Fibroblast of skin of abdomen (primary cell): ENCODE measurements around the gene ZDHHC14.

Experiments
- DNase-seq: peaks from one replicate; pipeline ENCODE4 v3.0.0-alpha.2; 2013

ZDHHC14 gene

DNA sequence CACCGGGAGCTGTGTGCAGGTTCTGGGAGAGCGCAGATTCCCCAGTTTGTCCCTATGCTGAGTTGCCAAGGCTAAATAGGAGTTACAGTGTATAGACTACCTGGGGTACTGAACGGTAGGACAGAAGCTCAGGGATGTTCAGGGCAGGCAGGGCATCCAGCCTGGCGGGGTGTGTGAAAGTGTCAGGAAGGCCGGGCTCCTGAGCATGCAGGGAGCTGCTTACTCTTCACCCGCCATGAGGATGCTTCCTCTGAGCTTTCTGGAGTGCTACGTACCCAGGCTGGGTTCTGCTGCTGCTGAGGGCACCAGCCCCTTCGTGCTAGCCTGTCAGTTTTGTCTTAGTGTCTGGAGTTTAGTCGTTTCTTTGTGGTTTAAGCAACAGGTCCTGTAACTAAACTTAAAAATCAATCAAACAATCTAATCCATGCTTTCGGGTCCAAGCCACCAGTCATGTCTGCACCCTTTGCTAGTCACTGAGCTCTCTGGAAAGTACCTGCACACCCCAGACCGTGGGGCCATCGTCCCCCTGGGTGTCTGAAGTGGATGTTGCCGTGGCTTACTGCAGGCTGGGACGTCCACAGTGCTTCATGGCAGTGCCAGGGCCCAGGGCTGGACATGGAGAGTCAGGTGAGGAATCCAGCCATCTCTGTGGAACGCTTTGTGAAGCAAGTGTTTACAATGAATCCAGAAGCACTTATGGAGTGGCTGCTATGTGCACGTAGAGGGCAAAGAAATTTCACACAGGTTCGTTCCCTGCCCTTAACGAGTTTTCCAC is 221.7 kb downstream of the ZDHHC14 start:
- DNase-seq: no peak

DNA sequence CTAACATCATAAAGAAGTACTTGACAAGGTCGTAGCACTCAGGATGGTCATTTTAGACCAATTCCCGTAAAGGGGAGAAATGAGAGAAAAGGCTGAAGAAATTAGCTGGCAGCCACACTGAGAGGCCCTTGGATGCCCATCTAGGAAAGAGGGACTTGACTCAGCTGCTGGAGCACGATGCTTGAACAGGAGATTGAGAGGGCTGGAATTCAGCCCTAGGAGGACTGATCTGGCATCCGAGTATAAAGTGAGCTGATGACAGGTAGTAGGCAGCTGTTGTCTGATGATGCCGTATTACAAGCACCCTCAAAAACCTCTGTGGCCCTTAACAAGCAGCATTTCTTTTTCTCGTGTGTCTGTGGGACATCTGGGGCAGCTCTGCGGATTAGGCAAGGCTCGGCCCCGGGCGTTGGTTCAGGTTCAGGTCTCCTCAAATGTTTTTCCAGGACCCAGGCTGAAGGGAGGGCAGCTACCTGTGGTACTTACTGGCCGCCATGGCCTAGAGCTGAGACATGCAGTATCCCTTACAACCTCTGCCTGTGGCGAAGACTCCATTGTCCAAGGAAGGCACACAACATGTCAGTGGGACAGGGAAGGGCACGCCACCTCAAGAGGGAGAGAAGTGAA is 222.4 kb downstream of the ZDHHC14 start:
- DNase-seq: no peak

DNA sequence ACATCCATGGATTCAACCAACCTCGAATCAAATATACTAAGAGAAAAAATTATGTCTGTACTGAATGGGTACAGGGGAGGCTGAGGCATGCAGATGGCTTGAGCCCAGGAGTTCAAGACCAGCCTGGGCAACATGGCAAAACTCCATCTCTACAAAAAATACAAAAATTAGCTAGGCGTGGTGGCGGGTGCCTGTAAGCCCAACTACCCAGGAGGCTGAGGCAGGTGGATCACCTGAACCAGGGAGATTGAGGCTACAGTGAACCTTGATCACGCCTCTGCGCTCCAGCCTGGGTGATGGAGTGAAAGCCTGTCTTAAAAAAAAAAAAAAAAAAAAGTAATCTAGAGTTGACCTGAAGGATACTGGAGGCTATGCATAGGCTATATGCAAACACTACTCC is 223.0 kb downstream of the ZDHHC14 start:
- DNase-seq: no peak

DNA sequence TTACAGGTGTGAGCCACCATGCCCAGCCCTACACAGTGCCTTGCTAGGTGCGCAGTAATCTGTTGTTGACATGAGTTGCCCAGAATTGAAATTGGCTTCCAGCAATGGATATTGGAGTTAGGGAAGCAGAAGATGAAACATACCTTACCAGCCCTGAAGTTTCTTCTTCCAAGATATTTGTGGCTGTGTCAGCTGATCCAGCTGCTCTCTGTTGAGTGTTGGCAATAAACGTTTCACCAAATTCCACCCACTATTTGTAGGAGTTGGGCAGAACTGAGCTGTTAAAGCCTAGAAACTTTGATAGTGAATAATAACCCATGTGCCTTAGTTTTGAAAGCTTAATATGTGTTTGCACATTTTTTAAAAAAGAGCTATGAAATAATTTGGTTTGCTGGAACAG is 223.8 kb downstream of the ZDHHC14 start:
- DNase-seq: no peak

DNA sequence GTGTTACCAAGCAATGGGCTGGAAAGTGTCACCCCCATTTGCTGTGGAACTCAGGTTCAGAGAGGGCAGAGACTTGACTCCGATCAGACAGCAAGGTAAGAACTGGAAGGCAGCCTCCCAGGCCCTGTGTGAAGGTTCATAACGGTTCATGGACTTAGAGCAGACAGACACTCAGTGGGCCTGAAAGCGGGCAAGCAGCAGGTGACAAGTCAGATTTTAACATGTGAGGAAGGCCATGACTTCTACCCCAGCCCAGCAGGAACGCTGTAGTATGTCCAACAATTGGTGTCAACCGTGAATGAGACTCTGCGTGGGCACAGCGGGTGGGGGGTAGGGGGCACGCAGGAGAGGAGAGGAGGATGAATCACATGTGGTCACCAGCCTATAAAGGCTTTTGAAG is 224.5 kb downstream of the ZDHHC14 start:
- no peak for DNase-seq

DNA sequence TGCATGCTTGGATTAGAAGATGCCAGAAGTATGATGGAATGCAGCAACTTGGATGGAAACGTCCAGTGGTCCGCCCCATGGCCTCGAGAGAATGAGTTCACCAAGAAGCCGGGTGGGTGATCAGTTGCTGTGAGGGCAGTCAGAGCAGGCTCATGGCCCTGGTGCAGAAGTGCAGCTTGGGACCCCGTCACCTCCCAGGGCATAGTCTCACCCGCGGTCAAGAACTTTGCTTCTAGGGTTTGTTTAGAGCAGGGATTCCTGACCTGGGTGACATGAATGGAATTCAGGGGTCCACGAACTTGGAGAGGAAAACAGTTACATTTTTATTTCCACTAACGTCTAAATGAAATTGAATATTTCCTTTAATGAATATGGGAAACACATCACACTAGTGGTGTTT is 225.5 kb downstream of the ZDHHC14 start:
- DNase-seq: no peak

DNA sequence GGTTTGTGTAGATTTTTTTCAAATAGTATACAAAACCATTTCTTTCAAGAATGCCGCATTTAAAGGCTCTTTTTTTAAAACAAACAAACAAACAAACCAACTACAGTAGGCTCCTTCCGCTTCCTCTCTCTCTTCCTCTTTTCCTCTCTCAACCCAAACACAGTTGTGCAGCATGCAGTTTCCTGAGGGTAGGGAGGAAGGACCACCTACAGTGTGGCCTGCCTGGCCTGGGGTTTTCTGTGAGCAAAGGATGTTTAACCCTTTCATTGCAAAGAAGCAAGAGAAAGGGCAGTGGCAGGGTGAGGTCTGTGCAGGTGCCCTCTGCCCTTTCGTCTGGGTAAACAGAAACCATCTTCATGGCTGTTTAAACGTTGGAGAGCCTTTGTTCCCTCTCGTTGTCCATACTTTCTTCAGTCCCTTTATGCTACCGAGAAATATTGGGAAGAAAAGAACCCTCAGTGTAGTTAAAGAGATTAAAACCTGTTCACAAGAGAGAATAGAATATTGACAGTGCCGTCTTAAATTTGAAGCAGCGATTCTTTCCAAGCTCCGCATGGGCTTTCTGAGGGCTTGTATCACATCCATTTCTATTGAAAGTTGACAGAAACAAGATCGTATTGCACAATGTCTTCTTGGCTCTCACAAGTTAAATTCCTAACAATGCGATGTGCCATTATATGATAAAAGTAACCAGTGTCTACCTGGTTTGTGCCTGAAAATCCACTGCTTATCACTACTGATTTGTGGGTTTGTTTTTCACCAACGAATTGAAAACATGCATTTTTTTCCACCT is 226.5 kb downstream of the ZDHHC14 start:
- no peak for DNase-seq

DNA sequence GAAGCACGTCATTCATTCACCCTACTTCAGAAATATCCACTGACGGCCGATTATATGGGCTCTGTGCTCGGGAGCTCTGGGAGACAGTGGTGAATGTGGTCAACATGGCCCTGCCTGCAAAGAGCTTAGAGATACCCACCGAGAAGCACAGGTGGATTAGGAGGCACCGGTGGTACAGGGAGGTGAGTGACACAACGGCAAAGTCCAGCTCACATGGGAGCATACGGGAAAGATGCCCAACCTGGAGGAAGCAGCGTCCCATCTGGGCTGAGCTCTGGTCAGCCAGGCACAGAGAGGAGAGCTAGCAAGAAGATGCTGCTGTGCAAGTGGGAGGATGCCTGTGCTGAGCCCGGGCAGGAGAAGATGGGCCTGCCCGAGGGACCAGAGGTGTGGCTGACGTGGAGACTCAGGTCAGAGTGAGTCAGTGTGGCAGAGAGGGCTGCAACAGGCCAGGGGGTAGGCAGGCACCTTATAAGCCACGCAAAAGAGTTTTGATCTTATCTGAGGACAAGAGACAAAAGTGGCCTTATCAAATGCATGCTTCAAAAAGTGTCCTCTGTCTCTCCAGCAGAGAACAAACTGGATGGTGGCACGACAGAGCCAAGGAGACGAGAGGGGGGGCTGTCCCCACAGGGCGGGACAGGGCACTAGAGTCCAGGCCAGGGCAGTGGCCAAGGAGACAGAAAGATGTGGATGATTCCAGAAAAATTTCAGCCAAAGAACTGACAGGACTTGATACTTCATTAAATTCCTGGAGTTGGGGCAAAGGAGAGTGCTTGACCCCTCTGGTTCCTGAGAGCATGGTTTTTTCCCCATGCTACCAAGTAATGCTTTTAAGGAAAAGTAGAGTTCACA is 227.5 kb downstream of the ZDHHC14 start:
- no peak for DNase-seq

DNA sequence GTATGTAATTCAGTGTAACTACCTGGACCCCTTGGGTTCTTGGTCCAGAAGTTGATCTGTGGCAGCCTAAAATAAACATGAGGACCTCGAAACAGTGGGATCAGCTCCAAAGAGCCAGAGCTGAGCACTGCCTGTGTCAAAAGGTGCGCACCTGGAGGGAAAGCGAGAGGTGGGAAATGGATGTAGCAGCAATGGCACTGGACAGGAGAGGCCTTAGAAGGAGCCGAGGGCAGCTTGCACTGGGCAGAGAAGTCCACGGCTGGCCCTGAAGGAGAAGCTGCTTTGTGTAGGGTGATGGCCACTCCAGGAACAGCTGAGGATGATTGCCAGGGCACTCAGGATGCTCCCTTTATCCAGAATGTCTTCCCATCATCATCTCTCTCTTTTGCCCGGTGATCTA is 228.1 kb downstream of the ZDHHC14 start:
- no peak for DNase-seq

DNA sequence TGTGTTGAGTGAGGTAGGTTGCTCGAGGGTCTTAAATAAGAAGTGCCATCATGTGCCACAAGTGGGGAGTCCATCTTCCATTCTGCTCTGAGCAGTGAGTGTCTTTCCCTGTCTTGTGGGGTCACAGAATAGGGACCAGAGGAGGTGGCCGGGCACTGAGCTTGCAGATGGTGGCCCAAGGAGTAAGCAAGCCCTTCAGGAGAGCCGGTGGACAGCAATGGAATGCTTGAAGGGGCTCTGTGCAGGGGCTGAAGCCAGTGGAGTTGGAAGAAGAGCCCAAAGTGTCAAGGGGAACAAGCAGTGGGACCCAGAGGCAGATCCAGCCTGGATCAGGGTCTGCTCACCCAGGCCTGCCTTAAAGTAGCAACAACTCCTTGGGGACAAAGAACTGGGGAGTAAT is 228.6 kb downstream of the ZDHHC14 start:
- DNase-seq: no peak

DNA sequence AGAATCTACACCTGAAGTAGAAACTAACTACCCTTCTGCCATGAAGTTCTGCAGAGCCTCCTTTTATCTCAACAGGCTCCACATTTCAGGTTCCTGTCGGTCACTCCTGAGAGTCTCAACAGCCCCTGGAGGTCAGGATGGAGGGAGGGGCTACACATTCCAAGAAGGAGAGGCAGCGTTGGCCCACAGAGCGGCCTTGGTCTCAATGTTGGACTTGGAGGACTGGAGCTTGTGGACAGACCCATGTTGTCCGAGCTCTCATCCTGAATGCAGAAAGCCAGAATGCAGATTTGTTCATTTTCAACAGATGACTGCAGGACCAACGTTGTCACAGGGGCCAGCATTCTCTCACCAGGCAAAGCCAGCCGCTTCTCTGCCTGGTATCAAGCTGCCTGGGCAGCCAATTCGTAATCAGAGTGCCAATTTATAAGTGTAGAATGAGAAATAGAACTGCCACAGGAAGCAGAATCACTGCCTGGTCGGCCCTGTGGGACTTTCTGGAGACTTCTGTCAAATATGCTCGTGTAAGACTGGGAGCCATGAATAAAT is 229.5 kb downstream of the ZDHHC14 start:
- no peak for DNase-seq

DNA sequence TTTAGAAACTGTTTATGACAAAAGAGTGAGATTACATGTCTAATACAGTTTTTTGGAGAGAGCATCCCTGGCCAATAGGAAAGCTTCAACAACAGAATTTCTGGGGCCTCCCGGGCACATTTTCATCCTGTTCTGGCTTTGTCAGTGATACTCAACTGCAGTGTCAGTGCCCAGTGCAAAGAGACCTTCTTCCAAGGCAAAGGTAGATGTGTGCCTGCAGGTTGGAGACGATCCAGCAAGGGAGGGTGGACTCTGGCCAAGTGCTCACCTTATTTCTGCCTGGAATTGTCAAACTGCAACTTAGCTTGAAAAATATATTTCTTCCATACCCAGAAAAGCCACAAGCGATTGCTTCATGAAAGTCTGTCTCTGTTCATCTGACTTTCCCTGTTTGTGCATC is 230.4 kb downstream of the ZDHHC14 start:
- DNase-seq: no peak

DNA sequence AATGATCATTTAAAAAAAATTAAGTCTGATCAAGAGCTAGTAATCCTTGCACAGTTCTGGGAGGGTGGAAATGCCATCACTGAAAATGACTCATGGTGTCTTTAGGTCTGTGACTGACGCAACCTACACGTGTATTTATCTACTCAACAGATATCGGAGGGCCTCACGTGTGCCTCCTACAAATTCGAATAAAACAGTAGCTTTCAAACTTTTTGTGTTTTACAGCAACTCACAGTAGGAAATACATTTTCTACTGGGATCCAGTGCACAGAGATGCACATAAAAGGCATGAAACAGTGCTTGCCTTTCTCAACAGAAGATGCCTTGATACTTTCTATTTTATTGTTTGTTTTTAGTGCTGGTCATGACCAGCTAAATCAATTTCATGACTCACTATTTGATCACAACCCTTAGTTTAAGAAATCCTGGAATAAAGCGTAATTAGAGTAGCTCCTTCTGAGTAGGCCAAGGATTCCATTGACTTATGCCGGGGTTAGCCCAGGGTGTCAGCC is 232.1 kb downstream of the ZDHHC14 start:
- DNase-seq: peak; percentile 84

DNA sequence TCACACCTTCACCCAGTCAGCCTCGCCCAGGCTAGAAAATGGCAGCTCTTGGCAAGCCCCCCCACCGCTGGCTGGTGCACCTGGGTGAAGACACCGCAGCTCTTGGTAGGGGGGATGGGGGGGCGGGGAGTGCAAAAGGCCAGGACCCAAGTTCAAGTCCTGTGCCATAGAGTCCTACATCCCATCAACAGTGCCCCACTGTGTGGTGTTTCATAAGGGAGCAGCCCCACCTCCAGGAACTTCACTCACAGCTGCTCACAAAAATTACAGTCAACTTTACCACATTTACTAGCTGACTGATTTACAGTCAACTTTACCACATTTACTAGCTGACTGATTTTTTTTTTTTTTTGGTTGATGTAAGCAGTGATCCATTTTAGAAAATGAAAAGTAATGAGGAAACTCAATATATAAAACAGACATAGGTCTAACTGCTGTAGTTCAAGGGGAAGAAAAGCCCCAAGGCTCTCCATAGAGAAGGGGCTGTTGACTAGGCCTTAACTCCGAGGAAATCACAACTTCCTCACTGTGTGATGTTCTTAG is 233.1 kb downstream of the ZDHHC14 start:
- peak; percentile 67 for DNase-seq

DNA sequence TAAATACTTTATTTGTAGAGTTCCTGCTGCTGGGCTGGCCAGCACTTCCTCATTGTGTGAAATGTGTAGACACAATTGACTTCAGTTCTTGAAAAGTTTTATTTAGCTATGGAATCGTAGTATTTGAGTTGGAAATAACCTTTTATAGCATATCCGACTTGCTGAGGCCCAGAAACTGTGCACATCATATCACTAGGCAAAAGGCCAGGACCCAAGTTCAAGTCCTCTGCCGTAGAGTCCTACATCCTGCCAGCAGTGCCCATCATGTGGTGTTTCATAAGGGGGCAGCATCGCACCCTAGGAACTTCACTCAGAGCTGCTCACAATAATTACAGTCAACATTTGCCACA is 234.4 kb downstream of the ZDHHC14 start:
- no peak for DNase-seq

DNA sequence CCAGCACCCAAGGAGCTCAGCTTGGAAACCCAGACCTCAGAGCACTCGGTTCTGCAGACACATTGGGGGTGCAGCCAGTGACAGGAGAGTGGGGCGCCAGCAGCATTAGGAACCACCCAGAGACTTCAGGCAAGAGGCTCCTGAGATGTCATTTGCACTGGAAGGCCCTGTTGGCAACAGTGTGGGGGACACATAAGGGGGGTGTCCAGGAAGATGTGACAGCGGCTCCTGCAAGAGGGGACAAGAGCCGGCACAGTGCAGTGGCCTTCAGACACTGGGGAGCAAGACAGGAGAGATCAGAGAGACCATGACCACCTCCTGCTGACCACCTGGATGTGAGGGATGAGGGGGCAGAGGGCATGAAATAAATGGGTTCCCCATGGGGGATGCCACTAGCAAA is 235.0 kb downstream of the ZDHHC14 start:
- no peak for DNase-seq

DNA sequence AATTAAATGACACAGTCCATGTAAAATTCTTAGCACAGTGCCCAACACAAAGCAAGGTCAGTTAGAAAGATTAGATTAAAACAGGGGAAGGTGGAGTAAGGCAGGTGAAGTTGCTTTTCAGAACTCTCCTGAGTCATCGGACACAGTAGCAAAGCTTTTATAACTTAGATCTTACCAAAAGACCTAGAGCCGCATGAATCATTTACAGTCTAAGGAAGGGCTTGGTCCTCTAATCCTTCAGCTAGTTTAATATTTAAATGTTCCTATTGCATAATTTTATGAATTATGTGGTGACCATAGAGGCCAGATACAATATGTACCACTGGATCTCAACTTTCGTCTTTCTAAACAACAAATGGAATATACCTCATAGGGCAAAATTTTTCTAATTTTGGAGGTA is 240.0 kb downstream of the ZDHHC14 start:
- no peak for DNase-seq

DNA sequence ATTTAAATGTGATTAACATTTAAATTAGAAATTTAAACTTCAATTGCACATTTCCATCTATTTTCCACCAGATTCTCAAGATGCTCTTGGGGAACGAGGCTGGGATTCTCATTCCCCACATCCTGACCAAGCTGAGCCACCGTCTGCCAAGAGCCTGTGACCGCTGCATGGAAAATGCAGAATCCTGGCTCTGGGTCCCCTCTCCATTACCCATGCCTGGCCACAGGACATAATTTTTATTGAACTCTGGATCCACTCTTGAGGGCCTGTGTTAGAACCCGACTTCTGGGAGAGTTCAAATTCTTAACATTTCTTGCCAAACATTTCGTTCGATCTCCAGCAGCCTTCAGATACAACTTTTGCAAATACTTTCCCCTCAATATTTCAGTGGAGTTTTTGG is 240.4 kb downstream of the ZDHHC14 start:
- no peak for DNase-seq

DNA sequence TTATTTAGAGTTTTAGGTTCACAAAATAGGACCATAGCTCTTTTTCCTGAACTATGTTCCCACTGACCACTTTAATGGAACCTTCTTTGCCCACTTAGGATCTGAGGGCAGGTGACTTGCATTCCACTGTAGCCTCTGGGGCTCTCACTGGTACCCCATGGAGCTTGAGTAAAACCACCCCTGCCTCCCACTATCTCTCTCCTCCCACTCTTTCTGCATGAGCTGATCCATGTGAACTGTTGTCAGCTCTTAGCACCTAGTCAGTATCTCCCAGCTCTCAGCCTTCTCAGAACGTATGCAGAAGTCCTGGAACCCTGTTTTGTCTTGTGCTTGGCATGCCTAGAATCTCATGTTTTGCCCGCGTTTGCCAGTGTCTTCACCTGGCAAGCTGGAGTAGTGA is 241.4 kb downstream of the ZDHHC14 start:
- DNase-seq: no peak

DNA sequence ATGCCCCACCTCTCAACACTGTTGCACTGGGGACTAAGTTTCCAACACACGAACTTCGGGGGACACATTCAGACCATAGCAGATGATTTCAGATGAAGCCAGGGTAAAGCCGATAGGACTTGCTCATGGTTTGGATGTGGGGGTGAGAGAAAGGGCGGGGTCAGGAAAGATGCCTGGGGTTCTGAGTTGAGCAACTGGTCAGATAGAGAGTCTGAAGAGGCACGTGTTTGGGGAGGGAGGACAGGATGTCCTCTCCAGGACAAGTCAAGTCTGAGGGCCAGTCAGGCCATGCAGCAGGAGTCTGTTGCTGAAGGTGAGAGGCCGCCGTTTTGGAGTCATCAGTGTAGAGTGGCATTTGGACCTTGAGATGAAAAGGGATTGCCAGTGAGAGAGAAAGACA is 244.1 kb downstream of the ZDHHC14 start:
- DNase-seq: no peak

DNA sequence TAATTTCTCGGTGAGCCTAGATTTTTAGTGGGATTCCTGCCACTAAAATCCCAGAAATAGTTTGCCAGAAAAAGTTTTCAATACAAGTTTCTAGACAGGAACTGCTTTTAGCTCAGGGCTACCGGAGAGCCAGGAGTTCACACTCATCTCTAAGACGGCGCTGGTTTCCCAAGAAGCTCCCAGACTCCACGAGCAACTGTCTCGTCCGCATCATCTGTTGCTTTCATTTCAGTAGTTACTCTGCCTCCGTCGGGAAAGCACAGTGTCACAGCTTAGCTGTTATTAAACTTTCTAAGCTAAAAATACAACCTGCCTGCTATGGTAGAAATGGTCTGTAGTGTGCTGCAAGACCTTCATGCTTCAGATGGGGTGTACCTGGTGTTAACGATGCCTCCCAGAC is 244.8 kb downstream of the ZDHHC14 start:
- DNase-seq: no peak
